ENCODE measurements around the gene HIPK3.
A peak's percentile ranks its signal among the peaks of the same experiment; 100 is the strongest.
"Not testable (repeated sequence)": the region's sequence is repeated elsewhere in the genome, so short reads cannot be mapped to it uniquely, and the experiment has no call there.

HIPK3 gene

GRCh38 chr11:33360642-33361041 lies 103.5 kb downstream of the HIPK3 start:
- TF ChIP-seq CTCF (IDR thresholded peaks at IDR 0.05; ENCODE audit: low read depth, low read length), result no peak
- in situ Hi-C loops (cut with HindIII; ENCODE audit: low sequenced_read_pairs), result no loop called here
- H3K4me3 ChIP-seq (ENCODE audit: low read depth, low read length), result no peak overlapping the region
- no peak for DNase-seq (ENCODE audit: low read depth, low spot score)

GRCh38 chr11:33362051-33362910 lies 105.1 kb downstream of the HIPK3 start:
- H3K4me3 ChIP-seq (ENCODE audit: low read depth, low read length), result no peak overlapping the region
- in situ Hi-C loops (cut with HindIII; ENCODE audit: low sequenced_read_pairs), result no loop called here
- peak; percentile 76 for DNase-seq (ENCODE audit: low read depth, low spot score)
- peak; percentile 41 for TF ChIP-seq CTCF (IDR thresholded peaks at IDR 0.05; ENCODE audit: low read depth, low read length)

GRCh38 chr11:33366918-33367317 lies 109.7 kb downstream of the HIPK3 start:
- no peak for DNase-seq (ENCODE audit: low read depth, low spot score)
- no peak for TF ChIP-seq CTCF (IDR thresholded peaks at IDR 0.05; ENCODE audit: low read depth, low read length)
- no peak overlapping the region for H3K4me3 ChIP-seq (ENCODE audit: low read depth, low read length)
- in situ Hi-C loops (cut with HindIII; ENCODE audit: low sequenced_read_pairs), result no loop called here

GRCh38 chr11:33368475-33368874 lies 111.3 kb downstream of the HIPK3 start:
- in situ Hi-C loops (cut with HindIII; ENCODE audit: low sequenced_read_pairs); DNase-seq (ENCODE audit: low read depth, low spot score); H3K4me3 ChIP-seq (ENCODE audit: low read depth, low read length): not testable (repeated sequence)

GRCh38 chr11:33368931-33369330 lies 111.8 kb downstream of the HIPK3 start:
- TF ChIP-seq CTCF (IDR thresholded peaks at IDR 0.05; ENCODE audit: low read depth, low read length), result no peak
- DNase-seq (ENCODE audit: low read depth, low spot score), result no peak
- H3K4me3 ChIP-seq (ENCODE audit: low read depth, low read length), result no peak overlapping the region
- in situ Hi-C loops (cut with HindIII; ENCODE audit: low sequenced_read_pairs), result no loop called here

GRCh38 chr11:33373636-33374035 lies 116.5 kb downstream of the HIPK3 start:
- no peak for TF ChIP-seq CTCF (IDR thresholded peaks at IDR 0.05; ENCODE audit: low read depth, low read length)
- in situ Hi-C loops (cut with HindIII; ENCODE audit: low sequenced_read_pairs), result no loop called here
- no peak for DNase-seq (ENCODE audit: low read depth, low spot score)
- no peak overlapping the region for H3K4me3 ChIP-seq (ENCODE audit: low read depth, low read length)

GRCh38 chr11:33375236-33375635 lies 118.1 kb downstream of the HIPK3 start:
- DNase-seq (ENCODE audit: low read depth, low spot score), result no peak
- in situ Hi-C loops (cut with HindIII; ENCODE audit: low sequenced_read_pairs), result no loop called here
- peak overlapping the region; percentile 64 for H3K4me3 ChIP-seq (ENCODE audit: low read depth, low read length)
- no peak for TF ChIP-seq CTCF (IDR thresholded peaks at IDR 0.05; ENCODE audit: low read depth, low read length)

All from astrocyte of the spinal cord (primary cell).